HG03565 (cell line): ENCODE data around the gene CCL7.

Experiments
- ATAC-seq: cut with Tn5 transposase; IDR thresholded peaks from one replicate; pipeline ENCODE4 v1.9.1; 2021; ENCODE audit warnings: mild to moderate bottlenecking, moderate library complexity; ENCODE audit not compliant: unreplicated experiment

Gene CCL7

GRCh38 chr17:34246446-34246845 lies 23.6 kb upstream of the CCL7 start:
- ATAC-seq = no peak

GRCh38 chr17:34246881-34247280 lies 23.1 kb upstream of the CCL7 start:
- no peak for ATAC-seq

- ATAC-seq = no peak
Observed at GRCh38 chr17:34248511-34249024, 21.5 kb upstream of the CCL7 start.

- no peak for ATAC-seq
Observed at GRCh38 chr17:34249061-34249460, 21.0 kb upstream of the CCL7 start.

GRCh38 chr17:34249478-34249877 lies 20.5 kb upstream of the CCL7 start:
- ATAC-seq = no peak

- no peak for ATAC-seq
Observed at GRCh38 chr17:34251186-34251585, 18.8 kb upstream of the CCL7 start.

GRCh38 chr17:34252095-34252443 lies 18.0 kb upstream of the CCL7 start:
- ATAC-seq = no peak

- no peak for ATAC-seq
Observed at GRCh38 chr17:34252444-34253138, 17.4 kb upstream of the CCL7 start.

- ATAC-seq = no peak
Observed at GRCh38 chr17:34253139-34253525, 16.9 kb upstream of the CCL7 start.

GRCh38 chr17:34254146-34254545 lies 15.9 kb upstream of the CCL7 start:
- no peak for ATAC-seq

GRCh38 chr17:34254651-34255380 lies 15.2 kb upstream of the CCL7 start, which contains the start of gene CCL2:
CCL2 (plus strand) TSS chr17:34255285; CDS start chr17:34255350, 65 bp downstream.
- ATAC-seq = no peak

- no peak for ATAC-seq
Observed at GRCh38 chr17:34255381-34255732, 14.7 kb upstream of the CCL7 start.

- no peak for ATAC-seq
Observed at GRCh38 chr17:34255841-34256240, 14.2 kb upstream of the CCL7 start.

- no peak for ATAC-seq
Observed at GRCh38 chr17:34257299-34257985, 12.6 kb upstream of the CCL7 start.

- no peak for ATAC-seq
Observed at GRCh38 chr17:34257986-34258326, 12.1 kb upstream of the CCL7 start.

- no peak for ATAC-seq
Observed at GRCh38 chr17:34259146-34259545, 10.9 kb upstream of the CCL7 start.

GRCh38 chr17:34260861-34261260 lies 9.2 kb upstream of the CCL7 start:
- no peak for ATAC-seq

GRCh38 chr17:34261568-34262337 lies 8.3 kb upstream of the CCL7 start:
- no peak for ATAC-seq

GRCh38 chr17:34265711-34266110 lies 4.3 kb upstream of the CCL7 start:
- no peak for ATAC-seq

- ATAC-seq = no peak
Observed at GRCh38 chr17:34275881-34276280, 5.9 kb downstream of the CCL7 start.

- no peak for ATAC-seq
Observed at GRCh38 chr17:34276826-34277225, 6.8 kb downstream of the CCL7 start.
